Upper lobe of right lung (tissue), 1 donor: Measurements from ENCODE around the gene TRAPPC6A. TPM values are rescaled to one million over a fixed set of nuclear protein-coding genes. Genes with fewer than 3 reads are reported as not detected.

ENCODE experiments used
- ATAC-seq: fragments of 200-7000 bp; cut with Tn5 transposase; one replicate; pipeline ENCODE4 v1.9.1; 2020; ENCODE audit warnings: mild to moderate bottlenecking, moderate library complexity
- DNase-seq: peaks from one replicate; pipeline ENCODE4 v3.0.0-alpha.2; 2020
- H3K27ac ChIP-seq: fragments of 200-600 bp; one replicate; pipeline ENCODE4 v1.8.0; 2022
- H3K27me3 ChIP-seq: fragments of 200-600 bp; one replicate; pipeline ENCODE4 v1.8.0; 2022; ENCODE audit warnings: mild to moderate bottlenecking
- H3K36me3 ChIP-seq: fragments of 200-600 bp; one replicate; pipeline ENCODE4 v1.8.0; 2022
- H3K4me1 ChIP-seq: fragments of 200-600 bp; one replicate; pipeline ENCODE4 v1.8.0; 2022
- H3K4me3 ChIP-seq: fragments of 200-600 bp; one replicate; pipeline ENCODE4 v1.8.0; 2022; ENCODE audit warnings: mild to moderate bottlenecking
- H3K9me3 ChIP-seq: fragments of 200-600 bp; one replicate; pipeline ENCODE4 v1.8.0; 2022
- CTCF ChIP-seq: fragments of 200-600 bp; IDR thresholded peaks from one replicate; pipeline ENCODE4 v1.8.0; 2022; ENCODE audit warnings: antibody characterized with exemption
- intact Hi-C: fragments of 100-400 bp; cut with DNase I; formaldehyde crosslinking; loops from one replicate; pipeline ENCODE4 v1.11.0; 2022
- total RNA-seq: library from RNA; stranded (reverse); fragmentation: NEBNext Ultra II Directional; extraction: Animal tissue kit (Norgen Biotek cat#: 25700); gene quantifications from one replicate; pipeline ENCODE4 v1.2.1, GENCODE V29; 2021
- donor health status: DM: no; HTN: yes; CAD: no; lungs with severe emphysema.

TRAPPC6A gene
- total RNA-seq, 1 donor from 2014 or later: 16.9 TPM

DNA sequence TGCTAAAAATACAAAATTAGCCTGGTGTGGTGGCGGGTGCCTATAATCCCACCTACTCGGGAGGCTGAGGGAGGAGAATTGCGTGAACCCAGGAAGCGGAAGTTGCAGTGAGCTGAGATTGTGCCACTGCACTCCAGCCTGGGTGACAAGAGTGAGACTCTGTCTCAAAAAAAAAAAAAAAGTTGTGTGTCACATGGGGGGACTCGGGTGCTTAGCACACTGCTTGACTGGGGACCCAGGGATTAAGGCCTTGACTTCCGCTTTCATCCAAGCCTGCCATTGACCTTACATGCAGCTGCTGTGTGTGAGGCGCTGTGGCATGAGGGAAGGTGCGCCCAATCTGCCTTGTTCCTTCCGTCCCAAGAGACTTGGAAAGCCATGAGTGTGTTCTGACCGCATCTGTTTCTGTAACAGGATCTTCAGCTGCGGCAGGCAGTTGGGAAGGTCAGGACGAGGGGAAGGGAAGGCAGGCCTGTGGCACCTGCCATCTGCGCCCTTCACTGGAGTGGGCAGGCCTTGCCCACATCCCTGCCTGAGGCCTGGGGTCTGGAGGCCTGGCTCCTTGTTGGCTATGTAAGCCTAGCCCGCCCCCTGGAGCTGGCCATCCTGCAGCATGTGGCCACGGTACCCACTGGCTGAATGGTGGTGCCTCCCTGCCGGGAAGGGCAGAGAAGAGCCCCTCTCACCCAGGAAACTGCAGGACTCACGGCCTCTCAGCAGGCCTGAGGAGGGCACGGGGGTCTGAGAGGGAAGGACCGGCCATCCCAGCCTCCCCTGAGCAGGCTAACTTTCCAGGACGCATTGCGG, 62.0 kb downstream of the TRAPPC6A start:
- intact Hi-C loops: no loop called here
- no peak for TF ChIP-seq CTCF
- ATAC-seq: peak; percentile 63

GRCh38 chr19:45114116-45114515, 63.9 kb downstream of the TRAPPC6A start:
- H3K4me3 ChIP-seq: no peak overlapping the region
- H3K4me1 ChIP-seq: peaks cover 12% of the 10 kb centered on the region
- ATAC-seq (no peak), DNase-seq (no peak)
- no peak overlapping the region for H3K27ac ChIP-seq
- H3K9me3 ChIP-seq: no peaks in the 10 kb centered on the region
- intact Hi-C loops: no loop called here
- no peak for TF ChIP-seq CTCF
- H3K27me3 ChIP-seq: no peaks in the 10 kb centered on the region
- H3K36me3 ChIP-seq: no peaks in the 10 kb centered on the region

More for the DNA sequence above, 62.0 kb downstream of the TRAPPC6A start:
- Histone ChIP-seq H3K9me3 (no peaks in the 10 kb centered on the region), H3K27me3 (no peaks in the 10 kb centered on the region), H3K27ac (no peak overlapping the region), H3K4me1 (peaks cover 12% of the 10 kb centered on the region), H3K4me3 (no peak overlapping the region), H3K36me3 (no peaks in the 10 kb centered on the region)
- DNase-seq: no peak

DNA sequence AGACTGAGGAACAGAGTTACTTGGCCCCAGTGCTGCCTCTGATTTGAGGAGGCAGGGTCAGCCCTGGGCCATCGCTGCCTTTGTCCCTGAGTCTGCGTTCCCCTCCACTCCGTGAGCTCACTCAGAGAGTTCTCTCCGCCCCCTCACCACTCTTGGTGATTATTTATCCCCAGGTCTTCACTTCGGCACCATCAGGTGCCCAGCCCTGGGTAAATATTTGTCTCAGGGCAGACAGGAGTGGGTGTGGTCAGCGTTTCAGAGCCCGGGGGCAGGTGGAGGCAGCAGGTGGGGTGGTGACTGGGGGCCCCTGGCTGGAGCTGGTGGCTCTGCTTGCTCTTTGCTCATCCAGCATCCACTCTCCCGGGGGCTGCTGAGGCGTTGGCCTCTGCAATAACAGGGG, 64.4 kb downstream of the TRAPPC6A start:
- no peak overlapping the region for H3K27ac ChIP-seq
- H3K9me3 ChIP-seq: no peaks in the 10 kb centered on the region
- peak; percentile 36 for ATAC-seq
- intact Hi-C loops: no loop called here
- no peak for TF ChIP-seq CTCF
- H3K4me3 ChIP-seq: no peak overlapping the region
- no peaks in the 10 kb centered on the region for H3K36me3 ChIP-seq
- no peaks in the 10 kb centered on the region for H3K27me3 ChIP-seq
- no peak for DNase-seq
- peaks cover 12% of the 10 kb centered on the region for H3K4me1 ChIP-seq

Other genes starting within 250 kb of the TRAPPC6A start
- not detected for gene APOC4, start 236.0 kb downstream of the TRAPPC6A start, total RNA-seq
- gene APOC2, start 232.2 kb downstream of the TRAPPC6A start, total RNA-seq: 33.9 TPM
- gene CLPTM1, start 222.9 kb downstream of the TRAPPC6A start, total RNA-seq: 103 TPM
- gene RELB, start 176.8 kb downstream of the TRAPPC6A start, total RNA-seq: 17.5 TPM
- 83.7 TPM for gene CLASRP, start 139.2 kb downstream of the TRAPPC6A start, total RNA-seq
- 1.7 TPM for gene ZNF296, start 101.8 kb downstream of the TRAPPC6A start, total RNA-seq
- gene GEMIN7, start 99.0 kb downstream of the TRAPPC6A start, total RNA-seq: 14.9 TPM
- 31.1 TPM for gene PPP1R37, start 85.1 kb downstream of the TRAPPC6A start, total RNA-seq
- gene NKPD1, start 17.3 kb downstream of the TRAPPC6A start, total RNA-seq: not detected
- 17.8 TPM for gene BLOC1S3, start 547 bp upstream of the TRAPPC6A start, total RNA-seq
- gene EXOC3L2, start 67.2 kb upstream of the TRAPPC6A start, total RNA-seq: 11.9 TPM
- gene MARK4, start 73.0 kb upstream of the TRAPPC6A start, total RNA-seq: 30.0 TPM
- gene CKM, start 144.6 kb upstream of the TRAPPC6A start, total RNA-seq: 0.41 TPM
- gene KLC3, start 162.5 kb upstream of the TRAPPC6A start, total RNA-seq: 1.8 TPM
- gene ERCC2, start 192.3 kb upstream of the TRAPPC6A start, total RNA-seq: 13.7 TPM
- gene PPP1R13L, start 226.8 kb upstream of the TRAPPC6A start, total RNA-seq: 67.9 TPM
- 5.4 TPM for gene POLR1G, start 228.4 kb upstream of the TRAPPC6A start, total RNA-seq
- 48.8 TPM for gene ERCC1, start 245.7 kb upstream of the TRAPPC6A start, total RNA-seq